Chondrocyte (in vitro differentiated cells): ENCODE results near the gene RIMS4. TPM values are rescaled to one million over a fixed set of nuclear protein-coding genes. Genes with fewer than 3 reads are reported as not detected.

ENCODE experiments used
- DNase-seq: peaks from one replicate; pipeline ENCODE4 v3.0.0; 2021; ENCODE audit warnings: mixed read lengths, low spot score
- H3K27ac Mint-ChIP-seq: one replicate; pipeline ENCODE4 v1.8.0; 2021; ENCODE audit warnings: mild to moderate bottlenecking, moderate library complexity, mixed read lengths; ENCODE audit not compliant: unreplicated experiment
- H3K27me3 Mint-ChIP-seq: 2 replicates; pipeline ENCODE4 v1.8.0; 2021; ENCODE audit warnings: low read depth, mixed read lengths
- H3K36me3 Mint-ChIP-seq: 2 replicates; pipeline ENCODE4 v1.8.0; 2021; ENCODE audit warnings: low read depth, mixed read lengths
- H3K4me1 Mint-ChIP-seq: 2 replicates; pipeline ENCODE4 v1.8.0; 2021; ENCODE audit warnings: low read depth, mild to moderate bottlenecking, mixed read lengths
- H3K4me3 Mint-ChIP-seq: one replicate; pipeline ENCODE4 v1.8.0; 2021; ENCODE audit warnings: mild to moderate bottlenecking, moderate library complexity, mixed read lengths; ENCODE audit not compliant: unreplicated experiment
- H3K9me3 Mint-ChIP-seq: 2 replicates; pipeline ENCODE4 v1.8.0; 2021; ENCODE audit warnings: low read depth, mixed read lengths
- CTCF ChIP-seq: fragments of 200-600 bp; sonication (generic); IDR thresholded peaks from 2 replicates; pipeline ENCODE4 v1.5.0; 2021; ENCODE audit warnings: antibody characterized with exemption, mild to moderate bottlenecking, moderate library complexity
- total RNA-seq: library from RNA; stranded (reverse); gene quantifications from 3 replicates; pipeline ENCODE4 v1.2.1, GENCODE V29; 2021

The RIMS4 gene
- total RNA-seq, 1 donor from 2014 or later, result 2.1 TPM

- Mint-ChIP-seq H3K27me3 (peaks cover 18% of the 10 kb centered on the region), H3K4me3 (no peak overlapping the region), H3K27ac (no peak overlapping the region), H3K4me1 (peaks cover 6% of the 10 kb centered on the region), H3K36me3 (no peaks in the 10 kb centered on the region), H3K9me3 (no peaks in the 10 kb centered on the region)
- TF ChIP-seq CTCF, result no peak
- no peak for DNase-seq
Measured at GRCh38 chr20:44781791-44782190, 28.6 kb downstream of the RIMS4 start.

- no peak for DNase-seq
- Mint-ChIP-seq H3K36me3 (no peaks in the 10 kb centered on the region), H3K4me3 (no peak overlapping the region), H3K27me3 (peaks cover 20% of the 10 kb centered on the region), H3K4me1 (peaks cover 5% of the 10 kb centered on the region), H3K27ac (no peak overlapping the region), H3K9me3 (no peaks in the 10 kb centered on the region)
- TF ChIP-seq CTCF, result no peak
Measured at GRCh38 chr20:44781118-44781517, 29.2 kb downstream of the RIMS4 start.

- peaks cover 20% of the 10 kb centered on the region for H3K27me3 Mint-ChIP-seq
- DNase-seq, result no peak
- no peak for TF ChIP-seq CTCF
- H3K4me3 Mint-ChIP-seq, result no peak overlapping the region
- H3K36me3 Mint-ChIP-seq, result no peaks in the 10 kb centered on the region
- H3K4me1 Mint-ChIP-seq, result no peaks in the 10 kb centered on the region
- no peak overlapping the region for H3K27ac Mint-ChIP-seq
- no peaks in the 10 kb centered on the region for H3K9me3 Mint-ChIP-seq
Measured at GRCh38 chr20:44780226-44780625, 30.1 kb downstream of the RIMS4 start.

GRCh38 chr20:44776980-44777379 is 33.4 kb downstream of the RIMS4 start:
- no peak for TF ChIP-seq CTCF
- Mint-ChIP-seq H3K27ac (no peak overlapping the region), H3K4me3 (no peak overlapping the region), H3K27me3 (peaks cover 11% of the 10 kb centered on the region), H3K9me3 (no peaks in the 10 kb centered on the region), H3K36me3 (no peaks in the 10 kb centered on the region), H3K4me1 (no peaks in the 10 kb centered on the region)
- no peak for DNase-seq

- Mint-ChIP-seq H3K36me3 (no peaks in the 10 kb centered on the region), H3K27me3 (peaks cover 37% of the 10 kb centered on the region), H3K9me3 (no peaks in the 10 kb centered on the region), H3K27ac (no peak overlapping the region), H3K4me1 (no peaks in the 10 kb centered on the region), H3K4me3 (no peak overlapping the region)
- no peak for TF ChIP-seq CTCF
- DNase-seq, result no peak
Measured at GRCh38 chr20:44773070-44773829, 37.1 kb downstream of the RIMS4 start.
